ENCODE results near the gene DUSP7.

DNA sequence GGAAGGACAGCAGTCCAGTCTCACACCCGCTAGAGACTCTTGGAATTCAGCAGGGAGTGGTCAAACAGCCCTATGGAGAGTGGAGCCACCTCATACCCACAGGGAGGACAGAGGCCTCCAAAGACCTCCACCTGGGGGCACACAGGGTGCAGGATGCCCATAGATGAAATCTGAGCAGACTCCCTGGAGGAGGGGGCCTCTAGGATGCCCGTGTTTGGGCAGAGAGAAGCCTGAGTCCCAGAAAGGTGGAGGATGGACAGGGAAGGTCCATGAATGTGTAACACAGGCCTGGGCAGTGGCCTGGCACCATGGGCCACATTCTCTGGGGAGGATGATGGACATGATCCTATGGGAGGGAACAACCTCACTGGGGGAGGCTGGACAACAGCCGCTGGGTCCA lies 21.7 kb downstream of the DUSP7 start:
- no peak for TF ChIP-seq POLR2A (IDR thresholded peaks at IDR 0.05)
- no peak for TF ChIP-seq POLR2AphosphoS5 (IDR thresholded peaks at IDR 0.05)

Measured in transverse colon (tissue), 3 donors.